ENCODE results near the gene HYAL2. TPM values are rescaled to one million over a fixed set of nuclear protein-coding genes. Genes with fewer than 3 reads are reported as not detected.
A peak's percentile ranks its signal among the peaks of the same experiment; 100 is the strongest.

HYAL2 gene
- total and polyA plus RNA-seq, 10 of the 15 experiments (the other 5 are each of a cell fraction or from before 2014, with no cell fraction given), result 0.06 to 21.8 (median 12.7) TPM

DNA sequence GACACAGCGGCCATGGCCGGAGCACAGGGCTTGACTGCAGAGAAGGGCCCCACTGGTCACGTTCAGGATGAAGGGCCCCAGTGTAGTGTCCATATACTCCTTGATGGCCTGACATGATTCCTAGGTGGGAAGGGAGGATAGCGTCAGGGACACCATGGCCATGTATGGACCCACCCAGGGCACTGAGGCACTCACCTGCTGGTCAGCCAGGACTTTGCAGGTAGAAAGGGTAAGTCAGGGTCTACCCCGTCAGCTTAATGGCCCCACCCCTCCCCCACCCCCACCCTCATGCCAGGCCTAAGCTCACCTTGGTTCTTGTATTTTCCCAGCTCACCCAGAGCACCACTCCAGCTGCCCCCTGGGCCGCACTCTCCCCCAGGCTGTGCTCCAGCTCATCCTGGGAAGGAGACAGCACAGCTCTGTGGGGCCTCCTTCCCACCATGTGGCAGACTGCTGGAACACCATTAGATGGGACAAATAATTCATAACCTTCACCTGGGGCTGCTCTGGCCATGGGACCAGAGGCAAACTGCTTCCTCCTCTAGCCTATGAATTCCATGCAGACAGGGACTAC is 21.8 kb downstream of the HYAL2 start:
- Histone ChIP-seq H2AFZ (ENCODE audit: control insufficient read depth, low read depth, low read length) (no peak overlapping the region), H3K79me2 (ENCODE audit: control insufficient read depth, insufficient read depth, low read length) (peaks cover 2% of the 10 kb centered on the region; the same call in 1 of the 2 replicates), H3K9ac (ENCODE audit: control insufficient read depth, insufficient read depth, low read length) (no peak overlapping the region), H3K4me2 (ENCODE audit: control insufficient read depth, insufficient read depth) (peak overlapping the region; percentile 90; the same call in 1 of the 2 replicates), H3K9me3 (replicated peaks; ENCODE audit: control insufficient read depth, insufficient read depth, low read length) (no peaks in the 10 kb centered on the region), H3K27me3 (replicated peaks in 1 of 2; ENCODE audit: control insufficient read depth in 2 of 2, insufficient read depth in 2 of 2, low read length in 1 of 2) (no peaks in the 10 kb centered on the region), H3K4me1 (ENCODE audit: control insufficient read depth, insufficient read depth, low read length) (peaks cover 4% of the 10 kb centered on the region), H3K4me3 (peak overlapping the region; percentile 13; the same call in 1 of the 2 replicates), H3K36me3 (ENCODE audit: control insufficient read depth in 2 of 2, insufficient read depth in 2 of 2, low read length in 1 of 2) (no peaks in the 10 kb centered on the region), H3K27ac (ENCODE audit: control insufficient read depth, insufficient read depth) (no peak overlapping the region), H4K20me1 (ENCODE audit: control insufficient read depth, insufficient read depth) (no peaks in the 10 kb centered on the region)
- in situ Hi-C loops (cut with MboI) (no loop called here), intact Hi-C loops (cut with micrococcal nuclease; ENCODE audit: unreplicated experiment) (no loop called here)
- ATAC-seq, result no peak
- TF ChIP-seq NRF1 (conservative IDR thresholded peaks at IDR 0.05; ENCODE audit: low read depth, low read length), result no peak
- no peak for TF ChIP-seq ZBED1 (IDR thresholded peaks at IDR 0.05; ENCODE audit: borderline replicate concordance)
- TF ChIP-seq FOXK2 (IDR thresholded peaks at IDR 0.05), result no peak
- no peak for TF ChIP-seq SREBF2 (IDR thresholded peaks at IDR 0.05; ENCODE audit: low read length)
- no peak for TF ChIP-seq CHD4 (IDR thresholded peaks at IDR 0.05)
- no peak for TF ChIP-seq TCF7 (IDR thresholded peaks at IDR 0.05; ENCODE audit: borderline replicate concordance)
- TF ChIP-seq MYB (IDR thresholded peaks at IDR 0.05; ENCODE audit: borderline replicate concordance, low read depth, low read length), result no peak
- TF ChIP-seq SKIL (IDR thresholded peaks at IDR 0.05; ENCODE audit: low read depth, poor library complexity, severe bottlenecking), result no peak
- no peak for TF ChIP-seq E4F1 (IDR thresholded peaks at IDR 0.05; ENCODE audit: borderline replicate concordance, partially characterized antibody)
- TF ChIP-seq ESRRA (IDR thresholded peaks at IDR 0.05; ENCODE audit: low read length), result no peak
- TF ChIP-seq TCF3 (IDR thresholded peaks at IDR 0.05; ENCODE audit: borderline replicate concordance, insufficient read depth, low read depth, low read length), result no peak
- TF ChIP-seq ELK1 (IDR thresholded peaks at IDR 0.05; ENCODE audit: low read depth, low read length), result no peak
- no peak for TF ChIP-seq ZSCAN29 (IDR thresholded peaks at IDR 0.05)
- TF ChIP-seq, protein P1, sequence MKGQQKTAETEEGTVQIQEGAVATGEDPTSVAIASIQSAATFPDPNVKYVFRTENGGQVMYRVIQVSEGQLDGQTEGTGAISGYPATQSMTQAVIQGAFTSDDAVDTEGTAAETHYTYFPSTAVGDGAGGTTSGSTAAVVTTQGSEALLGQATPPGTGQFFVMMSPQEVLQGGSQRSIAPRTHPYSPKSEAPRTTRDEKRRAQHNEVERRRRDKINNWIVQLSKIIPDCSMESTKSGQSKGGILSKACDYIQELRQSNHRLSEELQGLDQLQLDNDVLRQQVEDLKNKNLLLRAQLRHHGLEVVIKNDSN (IDR thresholded peaks at IDR 0.05; ENCODE audit: borderline replicate concordance, extremely low read length, insufficient read depth, low read depth, low read length), result no peak
- ChIA-PET CTCF (interaction anchor here (0.7 to 3.5 kb wide), 2 partner anchors 18 to 24 kb away, joined by 3 to 13 read pairs; no protein-coding TSS in a partner anchor), SMC1A (ENCODE audit: uncharacterized antibody, unreplicated experiment) (no interaction called here), POLR2A (no interaction called here), RAD21 (ENCODE audit: unreplicated experiment) (no interaction called here)
- WGBS (ENCODE audit: insufficient coverage, insufficient replicate concordance, low lambda C conversion rate, missing lambda C conversion rate), result 85% methylated on average over 6 of the region's 6 CpGs
- DNase-seq (ENCODE audit: low read depth, low spot score), result no peak
- no TSS peak for BruUV-seq (replicated peaks)
- FAIRE-seq, result no peak
